ENCODE results near the gene ZNF681.
"Not testable (repeated sequence)": the region's sequence is repeated elsewhere in the genome, so short reads cannot be mapped to it uniquely, and the experiment has no call there.

ZNF681 gene

GRCh38 chr19:23758187-23759074, at the start of gene ZNF681:
Gene ZNF681 (minus strand): TSS chr19:23758891. CDS start chr19:23758749, 142 bp downstream.
- DNase-seq, result peak; percentile 85

- DNase-seq, result no peak
Observed at GRCh38 chr19:23804676-23805075, 46.0 kb upstream of the ZNF681 start.

- no peak for DNase-seq
Observed at GRCh38 chr19:23802290-23802689, 43.6 kb upstream of the ZNF681 start.

GRCh38 chr19:23801803-23802202, 43.1 kb upstream of the ZNF681 start:
- no peak for DNase-seq

- DNase-seq, result no peak
Observed at GRCh38 chr19:23800868-23801267, 42.2 kb upstream of the ZNF681 start.

- DNase-seq, result no peak
Observed at GRCh38 chr19:23800271-23800670, 41.6 kb upstream of the ZNF681 start.

GRCh38 chr19:23799321-23799720, 40.6 kb upstream of the ZNF681 start:
- DNase-seq, result no peak

GRCh38 chr19:23795462-23795861, 36.8 kb upstream of the ZNF681 start:
- DNase-seq, result no peak

- DNase-seq, result no peak
Observed at GRCh38 chr19:23792784-23793183, 34.1 kb upstream of the ZNF681 start.

GRCh38 chr19:23790641-23791488, 32.2 kb upstream of the ZNF681 start:
- no peak for DNase-seq

GRCh38 chr19:23789246-23789645, 30.6 kb upstream of the ZNF681 start:
- no peak for DNase-seq

GRCh38 chr19:23788411-23788810, 29.7 kb upstream of the ZNF681 start:
- DNase-seq, result no peak

- DNase-seq, result no peak
Observed at GRCh38 chr19:23787106-23787505, 28.4 kb upstream of the ZNF681 start.

- DNase-seq, result no peak
Observed at GRCh38 chr19:23785982-23786381, 27.3 kb upstream of the ZNF681 start.

- no peak for DNase-seq
Observed at GRCh38 chr19:23784274-23784673, 25.6 kb upstream of the ZNF681 start.

GRCh38 chr19:23783636-23784035, 24.9 kb upstream of the ZNF681 start:
- no peak for DNase-seq

- no peak for DNase-seq
Observed at GRCh38 chr19:23779645-23780044, 21.0 kb upstream of the ZNF681 start.

GRCh38 chr19:23778566-23778965, 19.9 kb upstream of the ZNF681 start:
- DNase-seq, result no peak

- not testable (repeated sequence) for DNase-seq
Observed at GRCh38 chr19:23778036-23778435, 19.3 kb upstream of the ZNF681 start.

GRCh38 chr19:23777216-23777615, 18.5 kb upstream of the ZNF681 start:
- DNase-seq, result no peak

GRCh38 chr19:23776507-23777205, 18.0 kb upstream of the ZNF681 start:
- DNase-seq, result no peak

GRCh38 chr19:23774524-23774971, 15.9 kb upstream of the ZNF681 start:
- DNase-seq, result no peak

- no peak for DNase-seq
Observed at GRCh38 chr19:23774106-23774505, 15.4 kb upstream of the ZNF681 start.

All from SHP77 treated with DMSO at 0.1 percent for 48 hours (cell line).